GM23338 (cell line): ENCODE results near the gene ACOX1.

Experiments used
- CREB1 ChIP-seq: fragments of 250-450 bp; sonication (Bioruptor Pico); IDR thresholded peaks from 2 replicates; pipeline ENCODE4 v1.5.0; 2020; ENCODE audit warnings: low read depth, mild to moderate bottlenecking, moderate library complexity
- EZH2 ChIP-seq: fragments of 200-600 bp; sonication (generic); IDR thresholded peaks from one replicate; pipeline ENCODE4 v1.8.0; 2017; ENCODE audit warnings: antibody characterized with exemption, mild to moderate bottlenecking, low read depth; ENCODE audit not compliant: unreplicated experiment
- POLR2AphosphoS5 ChIP-seq: IDR thresholded peaks from 2 replicates; pipeline ENCODE4 v1.6.1; 2016; ENCODE audit warnings: antibody characterized with exemption, low read depth
- STAT1 ChIP-seq: IDR thresholded peaks from one replicate; pipeline ENCODE4 v1.6.1; 2016; ENCODE audit warnings: antibody characterized with exemption; ENCODE audit not compliant: unreplicated experiment
- ZNF331 ChIP-seq: fragments of 250-450 bp; sonication (Bioruptor Pico); IDR thresholded peaks from 2 replicates; pipeline ENCODE4 v1.5.0; 2020; ENCODE audit warnings: low read depth, mild to moderate bottlenecking, moderate library complexity
- ZNF462 ChIP-seq: fragments of 250-450 bp; sonication (Bioruptor Pico); IDR thresholded peaks from 2 replicates; pipeline ENCODE4 v1.5.0; 2020; ENCODE audit warnings: mild to moderate bottlenecking, moderate library complexity
- TF ChIP-seq, protein P1 (sequence below), 2 experiments: fragments of 200-600 bp in 1 of 2; sonication (generic) in 1 of 2; conservative IDR thresholded peaks; 2 replicates each; pipeline versions ENCODE4 v1.5.1 to v1.6.1; 2016 to 2017; ENCODE audit warnings: antibody characterized with exemption in 2 of 2, low read depth in 2 of 2, mild to moderate bottlenecking in 2 of 2, moderate library complexity in 1 of 2
- TF ChIP-seq, protein P2 (sequence below): IDR thresholded peaks from 2 replicates; pipeline ENCODE4 v1.6.1; 2016; ENCODE audit warnings: antibody characterized with exemption
- TF ChIP-seq, protein P3 (sequence below): IDR thresholded peaks from one replicate; pipeline ENCODE4 v1.6.1; 2018; ENCODE audit warnings: antibody characterized with exemption; ENCODE audit not compliant: unreplicated experiment

DNA sequence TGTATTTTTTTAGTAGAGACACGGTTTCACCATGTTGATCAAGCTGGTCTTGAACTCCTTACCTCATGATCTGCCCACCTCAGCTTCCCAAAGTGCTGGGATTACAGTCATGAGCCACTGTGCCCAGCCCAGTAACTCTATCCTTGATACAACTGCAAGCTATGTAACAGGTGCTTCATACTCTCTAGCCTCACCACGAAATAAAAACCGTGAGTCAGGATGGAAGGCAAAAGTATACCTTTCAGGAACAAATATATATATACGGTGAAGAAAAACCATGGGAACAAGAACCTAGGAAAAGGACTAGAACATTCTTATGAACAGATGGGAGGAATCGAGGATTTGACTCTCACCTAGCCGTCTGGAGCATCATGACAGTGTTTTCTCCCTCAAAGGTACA is 28.5 kb downstream of the ACOX1 start:
- TF ChIP-seq ZNF462 = no peak
- TF ChIP-seq, protein P1, sequence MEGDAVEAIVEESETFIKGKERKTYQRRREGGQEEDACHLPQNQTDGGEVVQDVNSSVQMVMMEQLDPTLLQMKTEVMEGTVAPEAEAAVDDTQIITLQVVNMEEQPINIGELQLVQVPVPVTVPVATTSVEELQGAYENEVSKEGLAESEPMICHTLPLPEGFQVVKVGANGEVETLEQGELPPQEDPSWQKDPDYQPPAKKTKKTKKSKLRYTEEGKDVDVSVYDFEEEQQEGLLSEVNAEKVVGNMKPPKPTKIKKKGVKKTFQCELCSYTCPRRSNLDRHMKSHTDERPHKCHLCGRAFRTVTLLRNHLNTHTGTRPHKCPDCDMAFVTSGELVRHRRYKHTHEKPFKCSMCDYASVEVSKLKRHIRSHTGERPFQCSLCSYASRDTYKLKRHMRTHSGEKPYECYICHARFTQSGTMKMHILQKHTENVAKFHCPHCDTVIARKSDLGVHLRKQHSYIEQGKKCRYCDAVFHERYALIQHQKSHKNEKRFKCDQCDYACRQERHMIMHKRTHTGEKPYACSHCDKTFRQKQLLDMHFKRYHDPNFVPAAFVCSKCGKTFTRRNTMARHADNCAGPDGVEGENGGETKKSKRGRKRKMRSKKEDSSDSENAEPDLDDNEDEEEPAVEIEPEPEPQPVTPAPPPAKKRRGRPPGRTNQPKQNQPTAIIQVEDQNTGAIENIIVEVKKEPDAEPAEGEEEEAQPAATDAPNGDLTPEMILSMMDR (conservative IDR thresholded peaks at IDR 0.05; ENCODE audit: low read depth in 2 of 2) = no peak
- no peak for TF ChIP-seq STAT1
- TF ChIP-seq EZH2 = no peak
- TF ChIP-seq, protein P2, sequence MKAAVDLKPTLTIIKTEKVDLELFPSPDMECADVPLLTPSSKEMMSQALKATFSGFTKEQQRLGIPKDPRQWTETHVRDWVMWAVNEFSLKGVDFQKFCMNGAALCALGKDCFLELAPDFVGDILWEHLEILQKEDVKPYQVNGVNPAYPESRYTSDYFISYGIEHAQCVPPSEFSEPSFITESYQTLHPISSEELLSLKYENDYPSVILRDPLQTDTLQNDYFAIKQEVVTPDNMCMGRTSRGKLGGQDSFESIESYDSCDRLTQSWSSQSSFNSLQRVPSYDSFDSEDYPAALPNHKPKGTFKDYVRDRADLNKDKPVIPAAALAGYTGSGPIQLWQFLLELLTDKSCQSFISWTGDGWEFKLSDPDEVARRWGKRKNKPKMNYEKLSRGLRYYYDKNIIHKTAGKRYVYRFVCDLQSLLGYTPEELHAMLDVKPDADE = no peak
- TF ChIP-seq, protein P3, sequence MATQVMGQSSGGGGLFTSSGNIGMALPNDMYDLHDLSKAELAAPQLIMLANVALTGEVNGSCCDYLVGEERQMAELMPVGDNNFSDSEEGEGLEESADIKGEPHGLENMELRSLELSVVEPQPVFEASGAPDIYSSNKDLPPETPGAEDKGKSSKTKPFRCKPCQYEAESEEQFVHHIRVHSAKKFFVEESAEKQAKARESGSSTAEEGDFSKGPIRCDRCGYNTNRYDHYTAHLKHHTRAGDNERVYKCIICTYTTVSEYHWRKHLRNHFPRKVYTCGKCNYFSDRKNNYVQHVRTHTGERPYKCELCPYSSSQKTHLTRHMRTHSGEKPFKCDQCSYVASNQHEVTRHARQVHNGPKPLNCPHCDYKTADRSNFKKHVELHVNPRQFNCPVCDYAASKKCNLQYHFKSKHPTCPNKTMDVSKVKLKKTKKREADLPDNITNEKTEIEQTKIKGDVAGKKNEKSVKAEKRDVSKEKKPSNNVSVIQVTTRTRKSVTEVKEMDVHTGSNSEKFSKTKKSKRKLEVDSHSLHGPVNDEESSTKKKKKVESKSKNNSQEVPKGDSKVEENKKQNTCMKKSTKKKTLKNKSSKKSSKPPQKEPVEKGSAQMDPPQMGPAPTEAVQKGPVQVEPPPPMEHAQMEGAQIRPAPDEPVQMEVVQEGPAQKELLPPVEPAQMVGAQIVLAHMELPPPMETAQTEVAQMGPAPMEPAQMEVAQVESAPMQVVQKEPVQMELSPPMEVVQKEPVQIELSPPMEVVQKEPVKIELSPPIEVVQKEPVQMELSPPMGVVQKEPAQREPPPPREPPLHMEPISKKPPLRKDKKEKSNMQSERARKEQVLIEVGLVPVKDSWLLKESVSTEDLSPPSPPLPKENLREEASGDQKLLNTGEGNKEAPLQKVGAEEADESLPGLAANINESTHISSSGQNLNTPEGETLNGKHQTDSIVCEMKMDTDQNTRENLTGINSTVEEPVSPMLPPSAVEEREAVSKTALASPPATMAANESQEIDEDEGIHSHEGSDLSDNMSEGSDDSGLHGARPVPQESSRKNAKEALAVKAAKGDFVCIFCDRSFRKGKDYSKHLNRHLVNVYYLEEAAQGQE = no peak
- no peak for TF ChIP-seq POLR2AphosphoS5
- no peak for TF ChIP-seq CREB1 (CRISPR knock-in tag)
- TF ChIP-seq ZNF331 (CRISPR knock-in tag) = no peak
